Heart left ventricle (tissue), 16 donors: Measurements from ENCODE around the gene CLIP2. TPM values are rescaled to one million over a fixed set of nuclear protein-coding genes. Genes with fewer than 3 reads are reported as not detected.
A peak's percentile ranks its signal among the peaks of the same experiment; 100 is the strongest.
"Not testable (repeated sequence)": the region's sequence is repeated elsewhere in the genome, so short reads cannot be mapped to it uniquely, and the experiment has no call there.

Experiments used
- ATAC-seq, 4 donors: fragments of 200-7000 bp; cut with Tn5 transposase; one replicate each; pipeline ENCODE4 v1.9.1; 2020 to 2022; ENCODE audit warnings: moderate library complexity in 4 of 4, mild to moderate bottlenecking in 3 of 4, moderate number of reproducible peaks in 1 of 4
- DNase-seq, 5 donors: peaks; one replicate each; pipeline ENCODE4 v3.0.0-alpha.2; 2020
- H3K27ac ChIP-seq, 12 donors: fragments of 200-600 bp; sonication (generic) in 4 of 12; one replicate each; pipeline versions ENCODE4 v1.5.0 to v1.8.0; 2016 to 2022; ENCODE audit warnings: mild to moderate bottlenecking in 2 of 12
- H3K27me3 ChIP-seq, 9 donors: fragments of 200-600 bp; sonication (generic) in 2 of 9; one replicate each; pipeline versions ENCODE4 v1.5.1 to v1.8.0; 2016 to 2022; ENCODE audit warnings: mild to moderate bottlenecking in 3 of 9
- H3K36me3 ChIP-seq, 9 donors: fragments of 200-600 bp; sonication (generic) in 2 of 9; one replicate each; pipeline versions ENCODE4 v1.5.0 to v1.8.0; 2018 to 2022; ENCODE audit warnings: mild to moderate bottlenecking in 2 of 9
- H3K4me1 ChIP-seq, 12 donors: fragments of 200-600 bp; sonication (generic) in 4 of 12; one replicate each; pipeline versions ENCODE4 v1.5.0 to v1.8.0; 2016 to 2022; ENCODE audit warnings: mild to moderate bottlenecking in 3 of 12
- H3K4me3 ChIP-seq, 12 donors: fragments of 200-600 bp; sonication (generic) in 4 of 12; one replicate each; pipeline versions ENCODE4 v1.5.0 to v1.8.0; 2017 to 2022; ENCODE audit warnings: mild to moderate bottlenecking in 9 of 12, moderate library complexity in 4 of 12
- H3K9me3 ChIP-seq, 12 donors: fragments of 200-600 bp; sonication (generic) in 4 of 12; one replicate each; pipeline versions ENCODE4 v1.5.0 to v1.8.0; 2016 to 2022; ENCODE audit warnings: mild to moderate bottlenecking in 1 of 12
- CTCF ChIP-seq, 12 donors: fragments of 200-600 bp; sonication (generic) in 4 of 12; IDR thresholded peaks; one replicate each; pipeline versions ENCODE4 v1.5.0 to v1.8.0; 2018 to 2022; ENCODE audit warnings: antibody characterized with exemption in 12 of 12, mild to moderate bottlenecking in 5 of 12
- POLR2A ChIP-seq, 2 donors: fragments of 450-650 bp; IDR thresholded peaks; one replicate each; pipeline ENCODE4 v1.6.1; 2017; ENCODE audit warnings: antibody characterized with exemption in 2 of 2, mild to moderate bottlenecking in 2 of 2, moderate library complexity in 2 of 2
- WGBS, 4 donors: extraction: QIAGEN DNeasy Blood & Tissue Kit in 2 of 4; methylation state at CpG; one replicate each; pipeline versions ENCODE4 v1.1.5 to v1.1.7; 2013 to 2018; 5-methylcytosine and 5-hydroxymethylcytosine counted together
- intact Hi-C, 10 donors: fragments of 100-400 bp; cut with DNase I; formaldehyde crosslinking; loops; one replicate each; pipeline versions ENCODE4 v1.11.1 to v1.14.2; 2022
- polyA plus RNA-seq, 2 donors: library from polyadenylated mRNA; stranded (reverse); fragments of 200-250 nt; gene quantifications; one replicate each; pipeline ENCODE4 v1.2.3, GENCODE V29; 2013
- total RNA-seq, 9 donors: library from RNA; depleted of rRNA in 2 of 9; stranded (reverse); fragments of >200 nt in 2 of 9; fragmentation: NEBNext Ultra II Directional in 3 of 9; extraction: Animal tissue kit (Norgen Biotek cat#: 25700) in 3 of 9; gene quantifications; one replicate each; pipeline versions ENCODE4 v1.1.0 to v1.2.4, GENCODE V29; 2016 to 2023
- donor health status: ischemic (EF 13 %, LVEDD 7.1; RV severe dilation, severe dysfunction).
- donor health status: healthy with polysubstance abuse.
- donor health status: DM: no; HTN: yes; CAD: no.
- donor health status: DM: no; HTN: no; CAD: no.
- donor health status: ischemic (EF 25% LVEDD 6.9; RV normal size, moderate dysfunction).
- donor health status: ischemic (EF 25% LVEDD 5.7; RV mildly dilated, moderate dysfunction).
- donor health status: healthy.
- donor health status: DM: yes; HTN: yes; CAD: no.
- donor health status: ischemic (EF 35%, LVEDD 5.7; RV mildly dilated, moderate dysfunction).
- donor health status: nonischemic (EF 11% LVEDD 7.7; RV severe dilation, severe dysfunction).
- donor health status: DM: yes; HTN: yes; CAD: no.
- donor health status: PGD.
- donor health status: ischemic (EF 29% LVEDD 5.4; RV normal size, mild dysfunction).
- donor health status: nonischemic (EF 23%, LVEDD 6.1; RV moderate dilation, normal function).

CLIP2 gene
- total and polyA plus RNA-seq, 11 donors = 4.2 to 17.7 (median 9.0) TPM

GRCh38 chr7:74428023-74428422 lies 138.8 kb downstream of the CLIP2 start:
- peaks cover 0 to 8% (median 0%) of the 10 kb centered on the region in 12 donors for H3K4me1 ChIP-seq
- ATAC-seq = no peak
- H3K27ac ChIP-seq = no peak overlapping the region
- intact Hi-C loops = loop anchor here in 2 of 10 donors (10.0 kb wide), 2 partner anchors 137 to 597 kb away; no protein-coding TSS in a partner anchor
- DNase-seq = peak in 1 of 5 donors; percentile 9
- H3K9me3 ChIP-seq = no peaks in the 10 kb centered on the region
- WGBS, 4 donors = 92 to 94% (median 94%) methylated on average over 4 of the region's 4 CpGs
- H3K36me3 ChIP-seq = no peaks in the 10 kb centered on the region
- H3K4me3 ChIP-seq = no peak overlapping the region
- no peak for TF ChIP-seq CTCF (IDR thresholded peaks at IDR 0.05)
- TF ChIP-seq POLR2A (IDR thresholded peaks at IDR 0.05) = no peak
- no peaks in the 10 kb centered on the region for H3K27me3 ChIP-seq

- H3K4me1 ChIP-seq = peaks cover 0 to 8% (median 0%) of the 10 kb centered on the region in 12 donors
- H3K4me3 ChIP-seq = no peak overlapping the region
- DNase-seq = peak in 2 of 5 donors; percentile 14 to 16
- TF ChIP-seq POLR2A (IDR thresholded peaks at IDR 0.05) = no peak
- H3K36me3 ChIP-seq = no peaks in the 10 kb centered on the region
- intact Hi-C loops = loop anchor here in 2 of 10 donors (10.0 kb wide), 2 partner anchors 136 to 596 kb away; no protein-coding TSS in a partner anchor
- WGBS, 4 donors = 42 to 51% (median 50%) methylated on average over 17 of the region's 17 CpGs
- no peaks in the 10 kb centered on the region for H3K27me3 ChIP-seq
- H3K9me3 ChIP-seq = no peaks in the 10 kb centered on the region
- ATAC-seq = peak in 2 of 4 donors; percentile 21 to 28
- H3K27ac ChIP-seq = no peak overlapping the region
These were observed 140.0 kb downstream of the CLIP2 start for GRCh38 chr7:74429153-74429747.

- H3K27ac ChIP-seq, H3K27me3 ChIP-seq, H3K4me3 ChIP-seq, ATAC-seq, intact Hi-C loops, H3K36me3 ChIP-seq, H3K9me3 ChIP-seq, H3K4me1 ChIP-seq: not testable (repeated sequence)
- peak in 1 of 5 donors; percentile 8 for DNase-seq
- WGBS, 4 donors = 82 to 91% (median 86%) methylated on average over 8 to 9 of the region's 9 CpGs
These were observed 141.2 kb downstream of the CLIP2 start for GRCh38 chr7:74430409-74430808.

GRCh38 chr7:74430961-74431466 lies 141.8 kb downstream of the CLIP2 start:
- ATAC-seq (peak in 3 of 4 donors; percentile 22 to 76 (median 64)), DNase-seq (peak in 2 of 5 donors; percentile 30 to 34)
- H3K27me3 ChIP-seq = no peaks in the 10 kb centered on the region
- peaks cover 0 to 8% (median 0%) of the 10 kb centered on the region in 12 donors for H3K4me1 ChIP-seq
- H3K27ac ChIP-seq = peak overlapping the region in 1 of 12 donors; percentile 12
- no peaks in the 10 kb centered on the region for H3K36me3 ChIP-seq
- TF ChIP-seq CTCF (IDR thresholded peaks at IDR 0.05) (no peak), POLR2A (IDR thresholded peaks at IDR 0.05) (no peak)
- 63 to 68% (median 65%) methylated on average over 12 of the region's 12 CpGs for WGBS, 4 donors
- intact Hi-C loops = no loop called here
- H3K9me3 ChIP-seq = no peaks in the 10 kb centered on the region
- no peak overlapping the region for H3K4me3 ChIP-seq

GRCh38 chr7:74437291-74437571 lies 148.0 kb downstream of the CLIP2 start:
- not testable (repeated sequence) for H3K4me1 ChIP-seq, H3K27me3 ChIP-seq, DNase-seq, ATAC-seq, H3K36me3 ChIP-seq, H3K27ac ChIP-seq, H3K4me3 ChIP-seq
- H3K9me3 ChIP-seq = peaks cover 0 to 13% (median 8%) of the 10 kb centered on the region in 12 donors
- 92 to 98% (median 95%) methylated on average over 1 of the region's 1 CpG for WGBS, 4 donors
- intact Hi-C loops = loop anchor here in 1 of 10 donors (5.0 kb wide), 1 partner anchor 125 kb away; no protein-coding TSS in a partner anchor
